Stimulated activated CD4-positive, alpha-beta T cell treated with anti-CD3 and anti-CD28 coated beads, Interleukin-1b, Interleukin-23, amount 100 ng/mL, for 4 hours (primary cell): ENCODE data around the gene FCAMR.

Source experiments
- DNase-seq, 2 donors: peaks; one replicate each; pipeline ENCODE4 v3.0.0-alpha.2; 2020; ENCODE audit warnings: low read depth in 2 of 2

Gene FCAMR

GRCh38 chr1:206911064-206911663, 59.1 kb downstream of the FCAMR start:
- no peak for DNase-seq

- DNase-seq, result no peak
Measured at GRCh38 chr1:206909883-206910318, 60.4 kb downstream of the FCAMR start.

- DNase-seq, result peak; percentile 37 to 56
Measured at GRCh38 chr1:206909161-206909882, 60.9 kb downstream of the FCAMR start.

GRCh38 chr1:206908038-206908437, 62.2 kb downstream of the FCAMR start:
- DNase-seq, result no peak
